ENCODE data around the gene UNC45B. TPM values are rescaled to one million over a fixed set of nuclear protein-coding genes. Genes with fewer than 3 reads are reported as not detected.
"Not testable (repeated sequence)": the region's sequence is repeated elsewhere in the genome, so short reads cannot be mapped to it uniquely, and the experiment has no call there.

Gene UNC45B
- total RNA-seq, 1 donor, result not detected

GRCh38 chr17:35214631-35215273, 67.1 kb downstream of the UNC45B start:
- DNase-seq (ENCODE audit: low read depth), result no peak
- no peak for TF ChIP-seq CTCF (IDR thresholded peaks at IDR 0.05; ENCODE audit: insufficient read depth, low read depth, low read length)
- H3K4me3 ChIP-seq (ENCODE audit: low read depth, low read length), result no peak overlapping the region

GRCh38 chr17:35217107-35217506, 69.5 kb downstream of the UNC45B start:
- no peak for TF ChIP-seq CTCF (IDR thresholded peaks at IDR 0.05; ENCODE audit: insufficient read depth, low read depth, low read length)

GRCh38 chr17:35218915-35219314, 71.3 kb downstream of the UNC45B start:
- DNase-seq (ENCODE audit: low read depth), result no peak
- no peak overlapping the region for H3K4me3 ChIP-seq (ENCODE audit: low read depth, low read length)
- TF ChIP-seq CTCF (IDR thresholded peaks at IDR 0.05; ENCODE audit: insufficient read depth, low read depth, low read length), result no peak

More at GRCh38 chr17:35217107-35217506, 69.5 kb downstream of the UNC45B start:
- H3K4me3 ChIP-seq (ENCODE audit: low read depth, low read length), result no peak overlapping the region
- no peak for DNase-seq (ENCODE audit: low read depth)

DNA sequence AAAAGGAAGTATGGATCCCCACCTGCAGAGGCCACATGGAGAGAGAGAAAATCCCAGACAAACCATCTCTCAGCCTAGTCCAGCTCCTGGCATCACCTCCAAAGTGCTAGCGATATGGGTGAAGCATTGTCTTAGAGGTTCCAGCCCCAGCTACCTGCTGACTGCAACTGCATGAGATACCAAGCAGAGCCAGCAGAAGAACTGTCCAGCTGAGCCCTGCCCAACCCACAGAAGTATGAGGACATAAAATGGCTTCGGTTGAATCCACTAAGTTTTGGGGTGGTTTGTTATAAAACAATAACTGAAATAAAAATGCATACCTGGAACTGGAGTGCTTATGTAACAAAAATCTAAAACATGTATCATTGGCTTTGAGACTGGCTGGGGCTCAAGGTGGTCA, 74.8 kb downstream of the UNC45B start:
- no peak for DNase-seq (ENCODE audit: low read depth)
- no peak overlapping the region for H3K4me3 ChIP-seq (ENCODE audit: low read depth, low read length)

DNA sequence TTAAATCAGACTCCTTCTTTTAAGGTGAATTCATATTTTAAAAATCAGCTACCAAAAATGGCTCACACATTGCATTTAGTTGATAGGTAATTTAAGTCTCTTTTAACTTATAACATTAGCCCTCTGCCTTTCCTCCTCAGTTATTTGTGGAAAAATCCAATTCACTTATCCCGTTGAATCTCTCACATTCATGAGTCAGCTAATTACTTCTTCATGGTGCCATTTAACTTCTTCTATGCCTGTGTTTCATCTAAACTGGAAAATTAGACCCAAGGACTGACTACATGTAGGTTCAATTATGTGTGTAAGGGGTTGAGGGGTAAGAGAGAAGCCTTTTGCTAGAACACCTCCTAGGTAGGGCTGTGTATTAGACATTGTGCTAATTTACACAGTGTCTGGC, 76.8 kb downstream of the UNC45B start:
- DNase-seq (ENCODE audit: low read depth), result no peak
- TF ChIP-seq CTCF (IDR thresholded peaks at IDR 0.05; ENCODE audit: insufficient read depth, low read depth, low read length), result no peak
- no peak overlapping the region for H3K4me3 ChIP-seq (ENCODE audit: low read depth, low read length)

More for the DNA sequence above, 74.8 kb downstream of the UNC45B start:
- TF ChIP-seq CTCF (IDR thresholded peaks at IDR 0.05; ENCODE audit: insufficient read depth, low read depth, low read length), result no peak

DNA sequence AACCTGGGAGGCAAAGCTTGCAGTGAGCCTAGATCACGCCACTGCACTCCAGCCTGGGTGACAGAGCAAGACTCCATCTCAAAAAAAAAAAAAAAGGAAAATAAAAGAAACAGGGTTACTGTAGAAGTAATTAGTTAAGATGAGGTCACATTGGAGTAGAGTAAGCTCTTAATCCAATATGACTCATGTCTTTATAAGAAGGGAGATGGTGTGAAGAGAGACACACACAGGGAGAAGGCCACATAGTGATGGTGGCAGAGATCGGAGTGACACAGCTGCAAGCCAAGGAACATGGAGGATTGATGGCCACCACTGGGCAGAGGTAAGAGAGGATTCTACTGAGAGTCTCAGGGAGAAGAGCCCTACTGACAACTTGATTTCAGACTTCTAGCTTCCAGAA, 79.9 kb downstream of the UNC45B start:
- no peak for TF ChIP-seq CTCF (IDR thresholded peaks at IDR 0.05; ENCODE audit: insufficient read depth, low read depth, low read length)
- no peak for DNase-seq (ENCODE audit: low read depth)
- H3K4me3 ChIP-seq (ENCODE audit: low read depth, low read length), result no peak overlapping the region

- no peak for TF ChIP-seq CTCF (IDR thresholded peaks at IDR 0.05; ENCODE audit: insufficient read depth, low read depth, low read length)
- DNase-seq (ENCODE audit: low read depth), result no peak
- no peak overlapping the region for H3K4me3 ChIP-seq (ENCODE audit: low read depth, low read length)
These were observed 82.0 kb downstream of the UNC45B start for GRCh38 chr17:35229638-35230037.

GRCh38 chr17:35234315-35234714, 86.7 kb downstream of the UNC45B start:
- H3K4me3 ChIP-seq (ENCODE audit: low read depth, low read length); DNase-seq (ENCODE audit: low read depth): not testable (repeated sequence)

Measured in fibroblast of villous mesenchyme (primary cell).